ENCODE data around the gene CORO1C. TPM values are rescaled to one million over a fixed set of nuclear protein-coding genes. Genes with fewer than 3 reads are reported as not detected.
A peak's percentile ranks its signal among the peaks of the same experiment; 100 is the strongest.

Gene CORO1C
- total and polyA plus RNA-seq, 2 donors (not counting 3 experiments of a cell fraction or from before 2014, with no cell fraction given) = 150 to 240 TPM

DNA sequence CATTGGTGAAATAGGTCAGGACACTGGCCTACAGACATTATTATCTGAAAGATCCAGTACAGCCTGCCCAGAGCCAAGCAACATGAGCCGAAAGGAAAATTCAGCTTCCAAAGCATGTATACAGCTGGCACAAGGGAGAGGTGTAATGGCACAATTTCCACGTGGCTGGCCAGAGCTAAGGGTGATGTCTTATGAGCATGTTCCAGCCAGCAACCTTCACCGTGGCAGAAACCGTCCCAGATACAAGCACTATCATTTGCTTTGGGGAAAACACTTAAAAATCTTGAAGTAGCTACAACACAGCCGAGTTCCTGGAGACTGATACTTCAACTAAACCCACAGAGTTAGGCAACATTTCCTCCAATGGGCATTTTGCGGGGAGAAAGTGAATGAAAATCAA, 44.5 kb downstream of the CORO1C start:
- POLR2A ChIA-PET = no interaction called here
- no TSS peak for BruUV-seq (replicated peaks)
- Histone ChIP-seq H4K20me1 (replicated peaks; ENCODE audit: control insufficient read depth, extremely low read depth, insufficient read depth, low read length) (no peaks in the 10 kb centered on the region), H3K4me3 (replicated peaks in 1 of 3; ENCODE audit: insufficient read depth in 1 of 3, low read depth in 1 of 3, low read length in 3 of 3) (no peak overlapping the region), H3K4me2 (ENCODE audit: insufficient read depth, low read length) (no peak overlapping the region), H3K9me1 (replicated peaks; ENCODE audit: control insufficient read depth, extremely low read depth, insufficient read depth, low read length) (no peaks in the 10 kb centered on the region), H3K79me2 (ENCODE audit: control insufficient read depth, insufficient read depth, low read length) (peaks cover 87% of the 10 kb centered on the region), H3K9ac (replicated peaks; ENCODE audit: extremely low read depth, insufficient read depth, low read length) (no peak overlapping the region), H3K4me1 (ENCODE audit: control insufficient read depth, extremely low read depth, insufficient read depth, low read length) (peaks cover 60% of the 10 kb centered on the region), H3K27me3 (ENCODE audit: control insufficient read depth in 2 of 2, insufficient read depth in 2 of 2, low read length in 2 of 2) (no peaks in the 10 kb centered on the region), H3K36me3 (ENCODE audit: control insufficient read depth in 2 of 2, extremely low read depth in 1 of 2, insufficient read depth in 2 of 2, low read length in 2 of 2) (no peaks in the 10 kb centered on the region), H3K9me3 (replicated peaks; ENCODE audit: control insufficient read depth, insufficient read depth, low read length) (no peaks in the 10 kb centered on the region), H3K27ac (ENCODE audit: insufficient read depth, low read depth, low read length) (peak overlapping the region; percentile 13), H2AFZ (ENCODE audit: low read depth, low read length) (no peak overlapping the region)
- intact Hi-C loops (cut with micrococcal nuclease) (no loop called here), dilution Hi-C loops (cut with MboI; ENCODE audit: extremely low pct_ligation_motif_present, low sequenced_read_pairs) (no loop called here)
- DNase-seq (ENCODE audit: low read depth, low spot score) = no peak
- no peak for TF ChIP-seq POLR2A (IDR thresholded peaks at IDR 0.05; ENCODE audit: low read depth, low read length)
- no peak for TF ChIP-seq POLR2AphosphoS5 (IDR thresholded peaks at IDR 0.05; ENCODE audit: insufficient read depth, low read depth, low read length)
- TF ChIP-seq GATA2 (IDR thresholded peaks at IDR 0.05; ENCODE audit: insufficient read depth, insufficient read length, low read depth, low read length) = no peak
- TF ChIP-seq MYC (IDR thresholded peaks at IDR 0.05; ENCODE audit: low read depth, low read length) = no peak
- no peak for TF ChIP-seq FOS (IDR thresholded peaks at IDR 0.05; ENCODE audit: borderline replicate concordance, insufficient read depth, low read length)
- TF ChIP-seq, protein P1, sequence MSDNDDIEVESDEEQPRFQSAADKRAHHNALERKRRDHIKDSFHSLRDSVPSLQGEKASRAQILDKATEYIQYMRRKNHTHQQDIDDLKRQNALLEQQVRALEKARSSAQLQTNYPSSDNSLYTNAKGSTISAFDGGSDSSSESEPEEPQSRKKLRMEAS (IDR thresholded peaks at IDR 0.05; ENCODE audit: insufficient read depth, insufficient read length) = no peak
- no peak for TF ChIP-seq EZH2 (IDR thresholded peaks at IDR 0.05; ENCODE audit: borderline replicate concordance, low read depth, low read length, severe bottlenecking)
- no peak for TF ChIP-seq JUN (IDR thresholded peaks at IDR 0.05; ENCODE audit: borderline replicate concordance, insufficient read depth, insufficient read length, low read depth)
- TF ChIP-seq, protein P2, sequence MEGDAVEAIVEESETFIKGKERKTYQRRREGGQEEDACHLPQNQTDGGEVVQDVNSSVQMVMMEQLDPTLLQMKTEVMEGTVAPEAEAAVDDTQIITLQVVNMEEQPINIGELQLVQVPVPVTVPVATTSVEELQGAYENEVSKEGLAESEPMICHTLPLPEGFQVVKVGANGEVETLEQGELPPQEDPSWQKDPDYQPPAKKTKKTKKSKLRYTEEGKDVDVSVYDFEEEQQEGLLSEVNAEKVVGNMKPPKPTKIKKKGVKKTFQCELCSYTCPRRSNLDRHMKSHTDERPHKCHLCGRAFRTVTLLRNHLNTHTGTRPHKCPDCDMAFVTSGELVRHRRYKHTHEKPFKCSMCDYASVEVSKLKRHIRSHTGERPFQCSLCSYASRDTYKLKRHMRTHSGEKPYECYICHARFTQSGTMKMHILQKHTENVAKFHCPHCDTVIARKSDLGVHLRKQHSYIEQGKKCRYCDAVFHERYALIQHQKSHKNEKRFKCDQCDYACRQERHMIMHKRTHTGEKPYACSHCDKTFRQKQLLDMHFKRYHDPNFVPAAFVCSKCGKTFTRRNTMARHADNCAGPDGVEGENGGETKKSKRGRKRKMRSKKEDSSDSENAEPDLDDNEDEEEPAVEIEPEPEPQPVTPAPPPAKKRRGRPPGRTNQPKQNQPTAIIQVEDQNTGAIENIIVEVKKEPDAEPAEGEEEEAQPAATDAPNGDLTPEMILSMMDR (IDR thresholded peaks at IDR 0.05; ENCODE audit: extremely low read depth in 1 of 2, insufficient read depth in 1 of 2, low read depth in 1 of 2, low read length in 2 of 2) = no peak
- no peak for FAIRE-seq
- CTCF ChIA-PET = interaction anchor here (1.1 to 3.5 kb wide), 3 partner anchors 20 to 151 kb away, joined by 3 to 46 read pairs (median 19); no protein-coding TSS in a partner anchor

Measured in endothelial cell of umbilical vein (primary cell).